ENCODE measurements around the gene CYP2R1.

GRCh38 chr11:14835496-14836492 lies 56.2 kb downstream of the CYP2R1 start:
- no peak for TF ChIP-seq POLR2AphosphoS5 (IDR thresholded peaks at IDR 0.05)
- TF ChIP-seq, protein P1, sequence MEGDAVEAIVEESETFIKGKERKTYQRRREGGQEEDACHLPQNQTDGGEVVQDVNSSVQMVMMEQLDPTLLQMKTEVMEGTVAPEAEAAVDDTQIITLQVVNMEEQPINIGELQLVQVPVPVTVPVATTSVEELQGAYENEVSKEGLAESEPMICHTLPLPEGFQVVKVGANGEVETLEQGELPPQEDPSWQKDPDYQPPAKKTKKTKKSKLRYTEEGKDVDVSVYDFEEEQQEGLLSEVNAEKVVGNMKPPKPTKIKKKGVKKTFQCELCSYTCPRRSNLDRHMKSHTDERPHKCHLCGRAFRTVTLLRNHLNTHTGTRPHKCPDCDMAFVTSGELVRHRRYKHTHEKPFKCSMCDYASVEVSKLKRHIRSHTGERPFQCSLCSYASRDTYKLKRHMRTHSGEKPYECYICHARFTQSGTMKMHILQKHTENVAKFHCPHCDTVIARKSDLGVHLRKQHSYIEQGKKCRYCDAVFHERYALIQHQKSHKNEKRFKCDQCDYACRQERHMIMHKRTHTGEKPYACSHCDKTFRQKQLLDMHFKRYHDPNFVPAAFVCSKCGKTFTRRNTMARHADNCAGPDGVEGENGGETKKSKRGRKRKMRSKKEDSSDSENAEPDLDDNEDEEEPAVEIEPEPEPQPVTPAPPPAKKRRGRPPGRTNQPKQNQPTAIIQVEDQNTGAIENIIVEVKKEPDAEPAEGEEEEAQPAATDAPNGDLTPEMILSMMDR (IDR thresholded peaks at IDR 0.05 in 8 of 11, conservative IDR thresholded peaks at IDR 0.05 in 3 of 11), result no peak
- no peak for TF ChIP-seq POLR2A (IDR thresholded peaks at IDR 0.05)

Measured in spleen (tissue), 7 donors.